GM19467 (cell line): ENCODE data around the gene SERTAD4.
"Not testable (repeated sequence)": the region's sequence is repeated elsewhere in the genome, so short reads cannot be mapped to it uniquely, and the experiment has no call there.

Experiments
- ATAC-seq: cut with Tn5 transposase; IDR thresholded peaks from one replicate; pipeline ENCODE4 v1.9.1; 2021; ENCODE audit warnings: mild to moderate bottlenecking, moderate library complexity; ENCODE audit not compliant: unreplicated experiment

Gene SERTAD4

DNA sequence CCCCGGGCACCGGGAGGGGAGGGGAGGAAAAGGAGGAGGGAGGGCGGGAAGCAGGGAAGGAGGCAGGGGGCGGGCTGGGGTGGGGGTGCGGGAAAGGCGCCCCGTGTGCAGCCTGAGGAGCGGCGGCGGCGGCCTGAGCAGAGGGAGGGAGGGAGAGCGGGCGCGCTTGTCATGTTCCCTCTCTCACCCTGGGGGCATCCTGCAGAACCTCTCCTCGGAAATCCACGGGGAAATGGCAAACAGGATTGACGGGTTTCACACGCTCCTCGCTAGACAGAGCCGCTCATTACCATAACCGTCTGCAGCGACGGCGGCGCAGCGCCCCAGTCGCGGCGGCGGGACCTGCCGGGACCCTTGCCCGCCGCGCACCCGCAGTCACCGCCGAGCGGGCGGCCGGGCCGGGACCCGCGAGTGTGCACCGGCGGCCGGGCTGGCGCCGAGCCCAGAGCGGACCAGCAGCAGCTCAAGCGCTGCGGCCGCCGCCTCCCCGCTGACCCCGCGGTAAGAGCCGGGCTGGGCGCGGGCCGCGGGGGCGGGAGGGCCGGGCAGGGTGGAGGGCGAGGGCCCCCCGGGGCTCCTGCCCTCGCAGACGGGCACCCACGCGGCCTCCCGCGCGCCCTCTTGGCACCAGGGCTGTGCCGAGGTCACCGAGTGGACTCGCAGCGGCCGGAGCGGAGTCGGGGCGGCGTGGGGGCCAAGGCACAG, at the start of gene SERTAD4:
Gene SERTAD4, plus strand, starts transcription at position 286 of the 705 bp plus-strand sequence. CDS start 5,165 bp downstream, outside the sequence.
- ATAC-seq, result no peak

DNA sequence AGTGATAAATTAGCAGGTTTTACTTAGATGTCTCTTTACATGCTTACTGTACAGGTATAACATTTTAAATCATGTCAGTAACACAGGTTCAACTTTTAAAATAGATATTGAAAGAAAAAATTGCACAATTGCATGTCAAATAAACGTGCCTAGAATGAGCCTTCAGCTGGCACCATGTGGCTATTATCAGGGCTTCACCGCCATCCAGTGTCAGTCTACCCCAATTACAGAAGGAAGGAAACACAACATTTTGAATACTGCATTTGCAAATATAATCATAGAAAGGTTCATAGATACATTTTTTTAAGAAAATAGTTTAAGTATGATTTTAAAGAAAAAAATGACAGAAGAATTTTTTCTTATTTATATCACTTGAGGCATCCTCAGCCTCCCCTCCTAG, 47.5 kb upstream of the SERTAD4 start:
- no peak for ATAC-seq

GRCh38 chr1:210187849-210188606, 44.6 kb upstream of the SERTAD4 start:
- ATAC-seq, result not testable (repeated sequence)

GRCh38 chr1:210189426-210189825, 43.2 kb upstream of the SERTAD4 start:
- no peak for ATAC-seq

- no peak for ATAC-seq
Measured at GRCh38 chr1:210195635-210196160, 36.9 kb upstream of the SERTAD4 start.

DNA sequence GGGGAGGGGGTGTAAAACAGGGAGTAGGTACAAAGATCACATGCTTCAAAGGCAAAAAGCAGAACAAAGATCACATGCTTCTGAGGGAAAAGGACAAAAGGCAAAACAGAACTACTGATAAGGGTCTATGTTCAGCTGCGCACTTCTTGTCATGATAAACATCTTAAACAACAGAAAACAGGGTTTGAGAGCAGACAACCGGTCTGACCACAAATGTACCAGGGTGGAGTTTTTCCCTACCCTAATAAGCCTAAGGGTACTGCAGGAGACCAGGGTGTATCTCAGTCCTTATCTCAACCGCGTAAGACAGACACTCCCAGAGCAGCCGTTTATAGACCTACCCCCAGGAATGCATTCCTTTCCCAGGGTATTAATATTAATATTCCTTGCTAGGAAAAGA, 36.3 kb upstream of the SERTAD4 start:
- ATAC-seq, result not testable (repeated sequence)

DNA sequence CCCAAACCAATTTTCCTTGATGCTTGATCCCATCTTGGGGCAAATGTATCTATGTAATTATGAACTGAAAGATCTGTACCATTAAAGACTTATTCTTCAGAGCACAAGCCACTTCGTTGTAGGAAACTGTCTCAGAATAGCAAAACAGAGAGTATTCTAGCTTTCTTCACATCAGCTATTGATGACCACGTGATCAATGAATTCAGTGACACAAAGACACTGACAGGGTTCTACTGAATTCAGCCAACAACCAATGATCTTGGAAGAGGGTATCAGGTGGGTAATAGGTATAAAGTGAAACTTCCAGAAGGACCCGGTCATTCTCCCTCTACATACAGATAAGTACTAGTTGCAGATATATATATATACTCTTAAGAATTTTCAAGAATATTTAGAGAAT, 33.8 kb upstream of the SERTAD4 start:
- ATAC-seq, result no peak

GRCh38 chr1:210200124-210200736, 32.4 kb upstream of the SERTAD4 start:
- no peak for ATAC-seq

GRCh38 chr1:210201681-210202080, 30.9 kb upstream of the SERTAD4 start:
- no peak for ATAC-seq

GRCh38 chr1:210207597-210208450, 24.8 kb upstream of the SERTAD4 start:
- no peak for ATAC-seq

- no peak for ATAC-seq
Measured at GRCh38 chr1:210213335-210213734, 19.3 kb upstream of the SERTAD4 start.

- no peak for ATAC-seq
Measured at GRCh38 chr1:210214573-210215409, 17.8 kb upstream of the SERTAD4 start.

DNA sequence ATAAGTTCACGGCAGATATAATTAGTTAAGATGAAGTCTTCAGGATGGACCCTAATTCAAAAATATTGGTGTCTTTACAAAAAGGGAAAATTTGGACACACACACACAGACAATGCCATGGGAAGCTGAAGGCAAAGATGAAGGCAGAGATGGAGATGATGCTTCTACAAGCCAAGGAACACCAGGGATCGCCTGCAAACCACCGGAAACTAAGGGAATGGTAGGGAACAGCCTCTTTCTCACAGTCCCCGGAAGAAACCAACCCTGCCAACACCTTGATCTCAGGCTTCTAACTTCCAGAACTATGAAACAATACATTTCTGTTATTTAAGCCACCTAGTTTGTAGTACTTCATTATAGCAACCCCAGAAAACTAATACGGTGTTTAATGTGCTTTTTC, 15.1 kb upstream of the SERTAD4 start:
- ATAC-seq, result no peak

GRCh38 chr1:210218047-210218446, 14.5 kb upstream of the SERTAD4 start:
- ATAC-seq, result no peak

- ATAC-seq, result no peak
Measured at GRCh38 chr1:210222340-210223006, 10.1 kb upstream of the SERTAD4 start.

DNA sequence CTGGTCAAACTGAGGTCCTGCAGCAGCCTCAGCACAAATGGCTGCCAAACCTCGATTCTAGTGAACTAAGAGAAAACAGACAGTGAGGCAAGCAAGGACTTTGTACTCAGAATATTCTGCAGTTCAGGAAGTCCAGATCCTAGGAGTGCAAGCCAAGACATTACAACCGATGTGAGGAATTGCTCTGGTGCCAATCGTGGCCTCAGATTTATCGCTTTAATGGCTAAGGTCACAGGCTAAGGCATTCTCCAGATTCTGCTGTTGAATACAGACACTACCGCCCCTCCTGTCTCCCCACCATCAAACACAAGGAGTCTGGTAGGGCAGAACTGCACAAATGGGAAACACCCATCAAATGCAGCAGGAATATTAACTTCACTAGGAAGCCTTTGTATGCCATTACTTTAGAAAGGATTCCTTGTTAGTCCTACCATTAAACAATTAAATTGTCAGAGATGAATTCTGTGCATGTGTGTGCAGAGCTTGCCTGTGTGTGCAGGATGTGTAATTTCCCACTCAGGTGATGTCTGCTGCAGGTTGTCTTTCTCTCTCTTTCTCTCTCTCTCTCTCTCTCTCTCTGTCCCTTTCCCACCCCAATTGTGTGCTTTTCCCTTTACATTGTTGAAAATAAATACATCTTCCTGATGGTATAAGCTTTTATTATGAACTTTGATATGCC, 9.2 kb upstream of the SERTAD4 start:
- no peak for ATAC-seq

DNA sequence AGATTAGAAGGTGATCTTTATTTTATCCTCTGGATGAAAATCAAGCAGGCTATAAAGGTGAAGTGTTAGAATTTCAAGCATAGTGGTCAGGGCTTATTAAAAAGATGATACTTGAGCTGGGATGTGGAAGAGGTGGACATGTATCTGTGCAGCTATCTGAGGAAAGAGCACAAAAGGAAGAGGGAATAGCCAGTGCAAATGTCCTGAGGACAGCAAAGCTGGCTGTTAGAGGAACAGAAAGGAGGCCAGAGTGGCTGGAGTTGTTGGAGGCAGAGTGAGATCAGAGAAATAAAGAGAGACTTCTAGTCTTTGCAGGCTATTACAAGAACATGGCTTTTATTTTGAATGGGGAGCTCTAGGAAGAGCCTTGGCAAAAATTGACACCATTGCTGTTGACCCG, 4.4 kb upstream of the SERTAD4 start:
- no peak for ATAC-seq

DNA sequence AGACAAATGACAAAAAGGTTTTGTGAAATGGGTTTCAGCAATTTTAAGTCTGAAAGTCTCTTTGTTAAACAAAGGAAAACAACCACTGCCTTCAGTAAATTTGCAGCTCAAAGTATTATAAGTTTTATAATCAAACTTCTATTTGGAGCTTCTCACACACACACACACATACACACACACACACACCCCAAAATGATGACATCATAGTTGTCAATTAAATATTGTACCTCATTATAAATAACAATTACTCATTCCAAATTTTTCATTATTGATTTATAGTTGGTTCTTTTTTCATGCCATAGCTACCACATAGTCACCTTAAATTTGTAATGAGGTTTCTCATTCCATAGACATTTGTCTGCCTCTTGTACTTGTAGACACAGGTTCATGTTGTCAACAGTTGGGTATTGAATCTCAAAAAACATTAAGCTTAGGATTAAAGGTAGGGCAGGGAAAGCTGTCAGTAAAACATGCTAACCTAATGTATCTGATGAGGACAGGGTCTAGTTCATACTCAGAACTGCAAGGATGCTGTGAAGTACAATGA, 2.4 kb upstream of the SERTAD4 start:
- ATAC-seq, result no peak
